K562 (cell line): Measurements from ENCODE around the gene NDUFAF4.

ENCODE experiments used
- FOXJ3 ChIP-seq: sonication (generic); formaldehyde crosslinking; IDR thresholded peaks from 2 replicates; pipeline ENCODE4 v1.4.0; 2020; ENCODE audit warnings: mild to moderate bottlenecking, missing genetic modification reagents
- FOXM1 ChIP-seq, 2 experiments: fragments of 450-650 bp in 1 of 2; sonication (generic) in 1 of 2; formaldehyde crosslinking in 1 of 2; IDR thresholded peaks; 2 replicates each; pipeline versions ENCODE4 v1.6.1 to v1.9.0; 2017 to 2022; ENCODE audit warnings: low read depth in 2 of 2, mild to moderate bottlenecking in 2 of 2, missing genetic modification reagents in 1 of 2, moderate library complexity in 1 of 2
- JUNB ChIP-seq: fragments of 450-650 bp; formaldehyde crosslinking; conservative IDR thresholded peaks from 2 replicates; pipeline ENCODE4 v1.4.0; 2020; ENCODE audit warnings: mild to moderate bottlenecking
- NR2C1 ChIP-seq, 2 experiments: fragments of 450-650 bp; IDR thresholded peaks; 2 replicates each; pipeline ENCODE4 v1.6.1; 2017; ENCODE audit warnings: mild to moderate bottlenecking in 2 of 2, antibody characterized with exemption in 1 of 2, inconsistent platforms in 1 of 2, missing compliant biosample characterization in 1 of 2, missing genetic modification characterization in 1 of 2
- PHF21A ChIP-seq: fragments of 450-650 bp; IDR thresholded peaks from 2 replicates; pipeline ENCODE4 v1.6.1; 2017; ENCODE audit warnings: low read depth, borderline replicate concordance
- PHTF2 ChIP-seq: fragments of 250-450 bp; sonication (Bioruptor Pico); IDR thresholded peaks from 2 replicates; pipeline ENCODE4 v1.5.0; 2021; ENCODE audit warnings: mild to moderate bottlenecking
- POLR3A ChIP-seq: IDR thresholded peaks from 2 replicates; pipeline ENCODE4 v1.6.1; 2011; ENCODE audit warnings: borderline replicate concordance, mild to moderate bottlenecking, moderate library complexity; ENCODE audit not compliant: insufficient read length, insufficient read depth; ENCODE audit errors: extremely low read depth
- SIRT6 ChIP-seq: IDR thresholded peaks from one replicate; pipeline ENCODE4 v1.6.1; 2012; ENCODE audit warnings: low read depth, mild to moderate bottlenecking, control low read depth, inconsistent platforms, low read length, moderate library complexity
- YY1 ChIP-seq, 3 experiments: IDR thresholded peaks; 2 replicates each; pipeline ENCODE4 v1.6.1; 2011; ENCODE audit warnings: low read length in 2 of 3, mild to moderate bottlenecking in 2 of 3, moderate library complexity in 2 of 3, borderline replicate concordance in 1 of 3, control low read depth in 1 of 3, low read depth in 1 of 3; ENCODE audit not compliant: insufficient read depth in 3 of 3, insufficient replicate concordance in 2 of 3, control insufficient read depth in 1 of 3, insufficient read length in 1 of 3; ENCODE audit errors: extremely low read depth in 1 of 3
- ZBTB7A ChIP-seq: IDR thresholded peaks from 2 replicates; pipeline ENCODE4 v1.6.1; 2011; ENCODE audit warnings: low read depth, mild to moderate bottlenecking, low read length, moderate library complexity, borderline replicate concordance; ENCODE audit not compliant: control insufficient read depth
- TF ChIP-seq, protein P1 (sequence below): sonication (generic); formaldehyde crosslinking; IDR thresholded peaks from 2 replicates; pipeline ENCODE4 v1.8.1; 2023; ENCODE audit warnings: mild to moderate bottlenecking, missing genetic modification reagents
- TF ChIP-seq, protein P2 (sequence below): sonication (generic); formaldehyde crosslinking; IDR thresholded peaks from 2 replicates; pipeline ENCODE4 v1.9.0; 2022; ENCODE audit warnings: mild to moderate bottlenecking, missing genetic modification reagents
- TF ChIP-seq, protein P3 (sequence below), 3 experiments: IDR thresholded peaks in 2 of 3; conservative IDR thresholded peaks in 1 of 3; 2 replicates each; pipeline ENCODE4 v1.5.1; 2011 to 2012; ENCODE audit warnings: low read length in 3 of 3, mild to moderate bottlenecking in 3 of 3, control low read depth in 2 of 3, improper control_type of control experiment in 1 of 3, inconsistent platforms in 1 of 3, low read depth in 1 of 3, mixed read lengths in 1 of 3, moderate library complexity in 1 of 3; ENCODE audit not compliant: insufficient read depth in 2 of 3

DNA sequence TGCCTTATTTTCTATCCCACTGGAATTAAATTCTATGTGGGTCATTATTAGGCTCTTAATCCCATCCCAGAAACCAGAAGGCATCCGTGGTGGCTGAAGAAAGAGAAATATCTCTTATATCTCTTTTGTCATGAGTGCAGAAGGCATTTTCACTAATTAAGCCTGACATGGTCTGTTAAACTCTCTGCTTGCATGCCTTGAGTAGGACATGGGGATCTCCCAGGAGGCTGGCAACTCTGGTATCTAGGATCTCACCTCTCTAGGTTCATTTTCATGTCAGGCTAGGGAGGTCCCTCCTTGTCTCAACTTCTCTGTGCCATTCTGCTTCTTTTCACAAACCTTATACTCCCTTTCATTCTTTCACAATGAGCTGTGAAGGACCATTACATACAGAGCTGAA lies 35.1 kb downstream of the NDUFAF4 start:
- TF ChIP-seq, protein P1, sequence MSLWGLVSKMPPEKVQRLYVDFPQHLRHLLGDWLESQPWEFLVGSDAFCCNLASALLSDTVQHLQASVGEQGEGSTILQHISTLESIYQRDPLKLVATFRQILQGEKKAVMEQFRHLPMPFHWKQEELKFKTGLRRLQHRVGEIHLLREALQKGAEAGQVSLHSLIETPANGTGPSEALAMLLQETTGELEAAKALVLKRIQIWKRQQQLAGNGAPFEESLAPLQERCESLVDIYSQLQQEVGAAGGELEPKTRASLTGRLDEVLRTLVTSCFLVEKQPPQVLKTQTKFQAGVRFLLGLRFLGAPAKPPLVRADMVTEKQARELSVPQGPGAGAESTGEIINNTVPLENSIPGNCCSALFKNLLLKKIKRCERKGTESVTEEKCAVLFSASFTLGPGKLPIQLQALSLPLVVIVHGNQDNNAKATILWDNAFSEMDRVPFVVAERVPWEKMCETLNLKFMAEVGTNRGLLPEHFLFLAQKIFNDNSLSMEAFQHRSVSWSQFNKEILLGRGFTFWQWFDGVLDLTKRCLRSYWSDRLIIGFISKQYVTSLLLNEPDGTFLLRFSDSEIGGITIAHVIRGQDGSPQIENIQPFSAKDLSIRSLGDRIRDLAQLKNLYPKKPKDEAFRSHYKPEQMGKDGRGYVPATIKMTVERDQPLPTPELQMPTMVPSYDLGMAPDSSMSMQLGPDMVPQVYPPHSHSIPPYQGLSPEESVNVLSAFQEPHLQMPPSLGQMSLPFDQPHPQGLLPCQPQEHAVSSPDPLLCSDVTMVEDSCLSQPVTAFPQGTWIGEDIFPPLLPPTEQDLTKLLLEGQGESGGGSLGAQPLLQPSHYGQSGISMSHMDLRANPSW (CRISPR knock-in tag): no peak
- no peak for TF ChIP-seq PHF21A
- no peak for TF ChIP-seq PHTF2 (CRISPR knock-in tag)
- no peak for TF ChIP-seq POLR3A
- no peak for TF ChIP-seq FOXM1 (IDR thresholded peaks at IDR 0.05; ENCODE audit: low read depth)
- TF ChIP-seq FOXM1 (CRISPR knock-in tag; IDR thresholded peaks at IDR 0.05; ENCODE audit: low read depth): no peak
- TF ChIP-seq FOXJ3 (CRISPR knock-in tag): no peak
- no peak for TF ChIP-seq SIRT6
- TF ChIP-seq, protein P2, sequence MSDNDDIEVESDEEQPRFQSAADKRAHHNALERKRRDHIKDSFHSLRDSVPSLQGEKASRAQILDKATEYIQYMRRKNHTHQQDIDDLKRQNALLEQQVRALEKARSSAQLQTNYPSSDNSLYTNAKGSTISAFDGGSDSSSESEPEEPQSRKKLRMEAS (CRISPR knock-in tag): no peak
- TF ChIP-seq NR2C1 (IDR thresholded peaks at IDR 0.05): no peak
- no peak for TF ChIP-seq NR2C1 (tag; IDR thresholded peaks at IDR 0.05)
- no peak for TF ChIP-seq YY1 (IDR thresholded peaks at IDR 0.05; ENCODE audit: borderline replicate concordance in 1 of 3, control insufficient read depth in 1 of 3, extremely low read depth in 1 of 3, insufficient read depth in 3 of 3, insufficient read length in 1 of 3, insufficient replicate concordance in 2 of 3, low read depth in 1 of 3, low read length in 2 of 3)
- TF ChIP-seq, protein P3, sequence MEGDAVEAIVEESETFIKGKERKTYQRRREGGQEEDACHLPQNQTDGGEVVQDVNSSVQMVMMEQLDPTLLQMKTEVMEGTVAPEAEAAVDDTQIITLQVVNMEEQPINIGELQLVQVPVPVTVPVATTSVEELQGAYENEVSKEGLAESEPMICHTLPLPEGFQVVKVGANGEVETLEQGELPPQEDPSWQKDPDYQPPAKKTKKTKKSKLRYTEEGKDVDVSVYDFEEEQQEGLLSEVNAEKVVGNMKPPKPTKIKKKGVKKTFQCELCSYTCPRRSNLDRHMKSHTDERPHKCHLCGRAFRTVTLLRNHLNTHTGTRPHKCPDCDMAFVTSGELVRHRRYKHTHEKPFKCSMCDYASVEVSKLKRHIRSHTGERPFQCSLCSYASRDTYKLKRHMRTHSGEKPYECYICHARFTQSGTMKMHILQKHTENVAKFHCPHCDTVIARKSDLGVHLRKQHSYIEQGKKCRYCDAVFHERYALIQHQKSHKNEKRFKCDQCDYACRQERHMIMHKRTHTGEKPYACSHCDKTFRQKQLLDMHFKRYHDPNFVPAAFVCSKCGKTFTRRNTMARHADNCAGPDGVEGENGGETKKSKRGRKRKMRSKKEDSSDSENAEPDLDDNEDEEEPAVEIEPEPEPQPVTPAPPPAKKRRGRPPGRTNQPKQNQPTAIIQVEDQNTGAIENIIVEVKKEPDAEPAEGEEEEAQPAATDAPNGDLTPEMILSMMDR (IDR thresholded peaks at IDR 0.05 in 2 of 3, conservative IDR thresholded peaks at IDR 0.05 in 1 of 3; ENCODE audit: insufficient read depth in 2 of 3, low read depth in 1 of 3, low read length in 3 of 3): no peak
- no peak for TF ChIP-seq JUNB (CRISPR knock-in tag)
- no peak for TF ChIP-seq ZBTB7A
